ENCODE results near the gene PHACTR1.

The PHACTR1 gene

DNA sequence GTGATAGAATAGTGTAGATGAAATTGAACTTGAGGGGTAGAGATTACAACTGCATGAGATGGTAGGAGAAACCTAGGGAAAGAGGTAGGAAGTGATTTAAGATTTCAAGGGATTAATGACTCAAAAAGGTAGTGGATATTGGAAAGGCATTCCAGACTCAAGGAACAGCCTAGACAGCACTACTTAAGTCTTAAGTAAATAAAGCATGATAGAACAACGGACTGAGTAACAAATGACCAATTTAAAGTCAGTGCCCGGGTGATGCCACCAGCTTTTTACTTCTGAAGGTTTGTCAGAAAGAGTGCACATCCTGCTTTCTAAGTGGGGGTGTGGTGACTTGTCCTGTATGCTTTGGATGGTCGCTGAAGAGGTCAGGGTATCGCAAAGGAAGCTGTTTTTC, 81.8 kb downstream of the PHACTR1 start:
- DNase-seq (ENCODE audit: extremely low spot score, insufficient read length, low read depth) (no peak), FAIRE-seq (no peak)

DNA sequence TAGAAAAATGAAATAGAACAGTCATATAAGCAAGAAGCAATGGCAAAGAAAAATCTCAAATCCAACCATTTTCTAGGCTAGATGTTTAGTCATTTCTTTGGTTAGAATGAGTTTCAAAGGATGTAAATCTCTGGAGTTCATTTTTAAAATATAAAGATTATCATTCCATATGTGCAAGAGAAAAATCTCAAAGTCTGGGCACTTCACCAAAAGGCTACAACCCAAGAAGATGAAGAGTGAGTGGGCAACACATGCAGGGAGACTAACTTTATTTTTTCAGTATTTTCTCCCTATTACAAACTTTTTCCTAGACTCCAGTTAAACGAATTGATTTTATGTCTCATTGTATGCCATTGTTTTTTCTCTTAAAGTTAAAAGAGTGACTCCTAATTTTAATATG, 83.6 kb downstream of the PHACTR1 start:
- FAIRE-seq: no peak
- DNase-seq (ENCODE audit: extremely low spot score, insufficient read length, low read depth): no peak

DNA sequence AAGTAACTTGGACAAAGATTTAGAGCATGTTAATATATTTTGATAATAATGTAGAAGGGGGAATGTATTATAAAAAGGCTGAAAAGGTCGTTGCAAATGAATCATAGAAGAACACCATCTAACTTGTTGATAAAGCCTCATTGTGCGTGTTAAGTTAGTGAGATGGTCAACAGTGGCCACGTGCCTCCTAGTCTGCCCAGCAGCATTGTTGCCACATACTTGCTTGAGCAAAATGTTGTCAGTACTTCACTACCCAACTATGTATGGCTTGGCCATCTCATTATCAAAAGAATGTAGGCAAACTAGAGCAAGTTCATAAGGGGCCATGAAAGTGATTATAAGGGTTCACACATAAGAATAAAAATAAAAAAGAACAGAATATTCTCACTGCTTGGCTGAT, 84.6 kb downstream of the PHACTR1 start:
- FAIRE-seq (no peak), DNase-seq (ENCODE audit: extremely low spot score, insufficient read length, low read depth) (no peak)

GRCh38 chr6:12802440-12802839, 85.9 kb downstream of the PHACTR1 start:
- DNase-seq (ENCODE audit: extremely low spot score, insufficient read length, low read depth): no peak
- no peak for FAIRE-seq

DNA sequence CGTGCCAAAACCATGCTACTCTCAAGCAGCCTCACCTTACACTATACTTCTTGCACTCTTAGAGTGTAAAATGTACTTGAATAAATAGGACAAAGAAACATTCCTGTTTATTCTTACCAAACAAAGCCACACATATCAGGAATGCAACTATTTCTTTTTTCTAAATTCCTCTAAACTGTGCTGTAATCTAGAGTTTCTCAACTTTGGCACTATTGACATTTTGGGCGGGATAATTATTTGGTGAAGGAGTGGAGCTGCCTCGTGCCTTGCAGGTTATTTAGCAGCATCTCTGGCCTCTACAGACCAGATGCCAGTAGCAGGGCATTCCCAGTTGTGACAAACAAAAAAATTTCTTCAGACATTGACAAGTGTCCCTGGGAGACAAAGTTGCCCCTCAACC, 86.9 kb downstream of the PHACTR1 start:
- FAIRE-seq (no peak), DNase-seq (ENCODE audit: extremely low spot score, insufficient read length, low read depth) (no peak)

DNA sequence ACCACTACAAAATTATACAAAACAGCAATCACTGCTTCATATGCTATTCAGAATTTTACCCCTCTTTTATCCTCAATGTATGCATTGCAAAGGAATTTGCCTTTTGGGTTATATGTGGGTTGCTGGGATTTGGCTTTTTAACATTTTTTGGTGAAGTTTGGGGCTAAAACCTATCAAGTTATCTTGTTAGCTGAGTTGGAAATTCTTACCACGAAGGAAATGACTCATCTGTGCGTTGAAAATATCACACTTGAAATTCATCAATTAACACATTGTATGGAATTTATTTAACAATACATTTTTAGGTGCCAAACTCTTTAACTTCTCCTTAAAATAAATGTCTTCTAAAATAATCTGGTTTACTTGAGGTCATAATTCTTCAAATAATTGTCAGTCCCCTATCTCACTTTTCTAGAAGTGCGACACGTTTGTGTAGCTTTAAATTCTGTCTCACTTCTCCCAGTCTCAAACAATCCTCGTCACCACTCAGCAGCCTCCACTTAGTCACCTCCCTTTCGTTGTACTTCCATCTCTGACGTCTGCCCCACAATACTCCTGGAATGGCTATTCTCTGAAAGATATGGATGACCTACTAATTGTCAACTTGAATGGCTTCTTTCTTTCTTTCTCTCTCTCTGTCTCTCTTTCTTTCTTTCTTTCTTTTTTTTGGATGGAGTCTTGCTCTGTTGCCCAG, 88.5 kb downstream of the PHACTR1 start:
- DNase-seq (ENCODE audit: extremely low spot score, insufficient read length, low read depth) (no peak), FAIRE-seq (no peak)

- FAIRE-seq (no peak), DNase-seq (ENCODE audit: extremely low spot score, insufficient read length, low read depth) (no peak)
Observed at GRCh38 chr6:12806136-12806535, 89.6 kb downstream of the PHACTR1 start.

- no peak for DNase-seq (ENCODE audit: extremely low spot score, insufficient read length, low read depth)
- FAIRE-seq: no peak
Observed at GRCh38 chr6:12806796-12807195, 90.2 kb downstream of the PHACTR1 start.

GRCh38 chr6:12811519-12811918, 95.0 kb downstream of the PHACTR1 start:
- DNase-seq (ENCODE audit: extremely low spot score, insufficient read length, low read depth) (no peak), FAIRE-seq (no peak)

DNA sequence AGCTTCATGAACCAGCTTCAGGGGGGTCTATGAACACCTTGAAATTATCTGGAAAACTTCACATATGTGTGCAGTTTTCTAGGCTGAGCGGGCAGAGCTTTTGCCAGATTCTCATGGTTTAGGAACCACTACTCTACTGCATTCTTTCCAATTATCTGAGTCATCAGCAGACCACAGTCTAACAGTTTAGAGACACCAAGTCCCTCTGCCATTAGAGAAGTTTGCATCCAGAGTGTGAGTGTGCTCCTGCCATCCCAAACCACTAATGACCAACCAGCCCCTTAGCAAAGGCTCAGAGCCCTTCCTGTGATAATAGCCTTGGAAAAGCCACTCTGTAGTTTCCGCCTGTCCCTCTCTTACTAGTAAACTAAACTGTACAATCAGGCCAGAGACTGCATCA, 96.8 kb downstream of the PHACTR1 start:
- FAIRE-seq (no peak), DNase-seq (ENCODE audit: extremely low spot score, insufficient read length, low read depth) (no peak)

DNA sequence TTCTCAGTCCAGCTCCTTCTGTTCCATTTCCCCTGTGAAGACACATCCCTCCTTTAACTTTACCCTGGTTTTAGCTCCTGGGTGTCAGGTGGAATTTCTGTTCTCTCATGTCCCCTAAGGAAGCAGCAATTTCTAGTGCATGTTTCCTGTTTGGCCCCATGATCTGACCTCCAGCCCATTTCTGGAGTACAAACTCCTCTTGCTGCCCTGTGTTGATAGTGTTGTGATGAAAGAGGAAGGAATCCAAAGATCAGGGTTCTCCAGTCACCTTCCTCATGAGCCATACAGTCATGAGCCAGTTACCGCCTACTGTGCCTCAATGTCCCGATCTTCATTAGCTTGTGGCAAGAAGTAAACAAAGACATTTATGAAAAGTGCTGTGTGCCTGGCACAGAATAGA, 97.4 kb downstream of the PHACTR1 start:
- FAIRE-seq (no peak), DNase-seq (ENCODE audit: extremely low spot score, insufficient read length, low read depth) (no peak)

DNA sequence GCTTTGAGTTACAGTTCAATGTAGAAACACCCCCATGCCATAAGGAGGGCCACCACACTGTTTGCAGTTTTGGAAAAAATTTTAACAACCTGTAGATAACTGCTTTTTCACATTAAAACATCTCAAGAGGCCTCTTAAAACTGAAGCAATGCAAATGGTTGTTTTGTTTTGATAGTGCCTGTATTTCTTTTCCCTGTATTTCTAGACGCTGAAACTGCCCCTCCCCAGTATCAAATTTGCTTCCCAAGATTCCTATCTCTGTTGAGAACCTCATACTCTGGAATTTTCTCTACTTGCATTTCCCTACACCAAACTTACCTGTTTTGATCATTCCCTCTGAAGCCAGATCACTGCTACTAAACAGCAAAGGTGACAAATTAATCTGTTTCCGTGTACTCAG, 98.5 kb downstream of the PHACTR1 start:
- FAIRE-seq (no peak), DNase-seq (ENCODE audit: extremely low spot score, insufficient read length, low read depth) (no peak)

- DNase-seq (ENCODE audit: extremely low spot score, insufficient read length, low read depth): no peak
- no peak for FAIRE-seq
Observed at GRCh38 chr6:12815884-12816600, 99.5 kb downstream of the PHACTR1 start.

GRCh38 chr6:12818324-12818723, 101.8 kb downstream of the PHACTR1 start:
- FAIRE-seq (no peak), DNase-seq (ENCODE audit: extremely low spot score, insufficient read length, low read depth) (no peak)

- FAIRE-seq (no peak), DNase-seq (ENCODE audit: extremely low spot score, insufficient read length, low read depth) (no peak)
Observed at GRCh38 chr6:12823847-12824246, 107.3 kb downstream of the PHACTR1 start.

DNA sequence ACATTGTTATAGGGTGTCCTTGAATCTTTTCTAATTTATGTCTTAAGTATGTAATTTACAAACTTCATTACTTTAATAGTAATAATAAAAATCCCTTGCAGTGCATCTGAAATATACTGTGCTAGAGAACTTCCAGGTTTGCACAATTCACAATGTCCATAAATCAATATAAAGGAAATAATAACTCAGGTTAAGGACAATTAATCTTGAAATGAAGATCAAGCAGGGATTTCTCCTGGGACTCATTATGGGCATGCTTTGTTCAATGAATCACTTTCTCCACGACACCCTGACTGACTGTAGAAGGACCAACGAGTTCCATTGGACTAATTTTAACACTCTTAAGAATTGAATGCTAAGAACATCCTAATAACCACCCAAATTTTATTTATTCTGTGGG, 110.0 kb downstream of the PHACTR1 start:
- FAIRE-seq (no peak), DNase-seq (ENCODE audit: extremely low spot score, insufficient read length, low read depth) (no peak)

GRCh38 chr6:12827921-12828320, 111.4 kb downstream of the PHACTR1 start:
- no peak for FAIRE-seq

DNA sequence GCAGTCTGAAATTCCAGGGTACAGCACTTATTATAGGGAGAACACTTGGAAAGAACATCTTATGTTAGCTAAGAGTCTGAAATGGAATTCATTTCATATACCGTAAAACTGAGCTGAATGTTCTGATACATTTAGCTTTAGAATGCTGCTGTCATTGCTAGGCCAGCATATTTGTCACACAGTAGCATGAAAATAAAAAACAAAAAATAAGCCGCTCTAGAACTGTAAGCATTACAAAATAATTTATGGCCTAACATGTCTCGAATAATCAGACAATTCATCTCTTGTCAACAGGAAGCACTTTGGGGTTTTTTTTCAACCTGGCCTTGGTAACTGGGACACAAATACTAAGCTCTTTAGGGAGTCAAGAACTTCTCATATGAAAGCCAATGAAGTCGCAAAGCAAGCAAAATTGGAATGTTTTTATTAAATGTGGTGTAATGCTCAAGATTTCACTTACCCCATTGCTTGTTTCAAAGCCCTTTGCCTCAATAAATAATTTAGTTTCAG, 115.7 kb downstream of the PHACTR1 start:
- no peak for FAIRE-seq
- DNase-seq (ENCODE audit: extremely low spot score, insufficient read length, low read depth): no peak

More at GRCh38 chr6:12827921-12828320, 111.4 kb downstream of the PHACTR1 start:
- no peak for DNase-seq (ENCODE audit: extremely low spot score, insufficient read length, low read depth)

- no peak for FAIRE-seq
Observed at GRCh38 chr6:12836009-12836408, 119.4 kb downstream of the PHACTR1 start.

DNA sequence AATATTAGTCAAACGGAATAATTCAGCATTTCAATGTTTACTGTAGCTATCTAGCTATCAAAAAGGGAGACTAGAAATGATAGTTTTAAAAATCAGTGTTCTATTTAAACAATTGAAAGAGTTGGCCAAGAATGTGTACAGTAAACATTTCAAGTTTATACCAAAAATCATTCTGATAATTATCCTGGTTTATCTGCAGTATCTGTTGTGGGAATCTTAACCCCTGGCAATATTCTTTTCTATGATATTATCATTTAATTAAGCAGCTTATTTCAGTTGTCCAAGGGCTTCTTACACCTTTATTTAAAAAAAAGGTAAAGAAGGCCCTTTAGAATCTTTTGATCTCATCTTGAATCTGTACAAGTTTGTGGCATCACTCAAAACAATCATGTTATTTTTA, 125.1 kb downstream of the PHACTR1 start:
- FAIRE-seq: no peak
- no peak for DNase-seq (ENCODE audit: extremely low spot score, insufficient read length, low read depth)

More at GRCh38 chr6:12836009-12836408, 119.4 kb downstream of the PHACTR1 start:
- no peak for DNase-seq (ENCODE audit: extremely low spot score, insufficient read length, low read depth)

DNA sequence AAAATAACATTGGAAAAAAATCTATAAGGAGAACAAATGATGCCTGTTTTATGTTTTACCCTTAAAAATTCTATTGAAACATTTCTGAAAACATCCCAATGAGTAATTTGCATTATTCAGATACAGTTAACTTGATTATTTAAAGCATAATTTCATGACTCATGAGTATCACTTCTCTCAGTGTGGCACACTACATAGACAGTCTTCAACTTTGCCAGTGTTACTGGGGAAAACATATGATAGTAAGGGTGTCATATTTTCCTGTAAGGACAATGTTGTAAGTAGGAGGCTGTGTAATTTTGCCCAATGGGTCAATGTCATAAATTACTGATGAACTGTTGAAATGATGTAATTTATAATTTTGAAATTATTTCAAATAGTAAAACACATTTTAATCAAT, 125.5 kb downstream of the PHACTR1 start:
- FAIRE-seq: no peak
- DNase-seq (ENCODE audit: extremely low spot score, insufficient read length, low read depth): no peak

- no peak for DNase-seq (ENCODE audit: extremely low spot score, insufficient read length, low read depth)
- no peak for FAIRE-seq
Observed at GRCh38 chr6:12842658-12843057, 126.1 kb downstream of the PHACTR1 start.
